Motor neuron (in vitro differentiated cells): ENCODE results near the gene RDH16. TPM values are rescaled to one million over a fixed set of nuclear protein-coding genes. Genes with fewer than 3 reads are reported as not detected.
"Not testable (repeated sequence)": the region's sequence is repeated elsewhere in the genome, so short reads cannot be mapped to it uniquely, and the experiment has no call there.

Experiments used
- ATAC-seq, 8 experiments: fragments of 200-7000 bp; cut with Tn5 transposase; replicated peaks in 6 of 8; 2 replicates each; pipeline ENCODE4 v1.8.0; 2021; ENCODE audit warnings: mild to moderate bottlenecking in 8 of 8, moderate library complexity in 8 of 8
- H3K27ac ChIP-seq, 2 donors: fragments of 250-450 bp; sonication (Bioruptor Pico); 2 replicates each; pipeline ENCODE4 v1.9.0; 2021; ENCODE audit warnings: antibody characterized with exemption in 2 of 2, mild to moderate bottlenecking in 2 of 2, moderate library complexity in 1 of 2
- H3K4me1 ChIP-seq, 2 donors: fragments of 250-450 bp; sonication (Bioruptor Pico); replicated peaks in 1 of 2; 2 replicates each; pipeline ENCODE4 v1.6.1; 2021; ENCODE audit warnings: antibody characterized with exemption in 2 of 2, mild to moderate bottlenecking in 2 of 2, moderate library complexity in 1 of 2
- H3K4me3 ChIP-seq, 5 donors: fragments of 250-450 bp; sonication (Bioruptor Pico); 2 replicates each; pipeline ENCODE4 v1.9.0; 2021; ENCODE audit warnings: antibody characterized with exemption in 5 of 5, mild to moderate bottlenecking in 5 of 5, moderate library complexity in 4 of 5
- WGBS, 10 experiments: fragments of 450-650 bp; shearing (Covaris generic); methylation state at CpG; one replicate each; pipeline ENCODE4 v1.0.0; 2022; 5-methylcytosine and 5-hydroxymethylcytosine counted together
- in situ Hi-C, 9 experiments: fragments of 400-800 bp; cut with MboI; loops; one replicate each; pipeline ENCODE4 v1.15.0; 2021; ENCODE audit warnings: low sequenced_read_pairs in 9 of 9, low pct_unique_long_range_greater_than_20kb in 2 of 9; ENCODE audit not compliant: unreplicated experiment in 9 of 9
- total RNA-seq, 8 experiments: library from RNA; unstranded; fragments of 300-600 nt; gene quantifications; 2 replicates each; pipeline versions ENCODE4 v1.2.3 to v1.2.4, GENCODE V29; 2022

The RDH16 gene
- total RNA-seq, 8 experiments from 2014 or later = 0.14 to 1.7 (median 0.43) TPM

DNA sequence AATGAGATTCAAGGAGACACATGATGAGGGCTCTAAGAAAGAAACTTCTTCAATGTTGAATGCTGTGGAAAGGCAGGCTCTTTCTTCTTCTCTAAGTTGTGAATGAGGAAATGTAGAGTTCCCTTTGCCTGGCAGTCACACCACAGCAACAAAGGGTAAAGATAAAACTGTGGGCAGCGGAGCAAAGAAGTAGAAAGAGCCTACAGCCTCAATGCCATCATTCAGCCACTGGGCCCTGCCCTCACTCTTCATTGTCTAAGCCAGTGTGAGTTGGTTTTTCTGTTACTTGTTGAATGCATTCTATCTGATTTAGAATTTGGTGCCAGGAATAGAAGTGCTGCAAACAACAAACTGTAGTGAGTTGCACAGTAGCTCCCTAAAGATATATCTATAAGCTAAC is 35.4 kb downstream of the RDH16 start:
- peak in 5 of 8 experiments; percentile 45 to 89 (median 75) for ATAC-seq
- H3K27ac ChIP-seq = no peak overlapping the region
- 0 to 86% (median 64%) methylated on average over 1 of the region's 1 CpG; no CpG with 5 or more reads in 4 of the 10 experiments for WGBS, 10 experiments
- no peaks in the 10 kb centered on the region for H3K4me1 ChIP-seq
- H3K4me3 ChIP-seq = no peak overlapping the region
- in situ Hi-C loops = no loop called here

DNA sequence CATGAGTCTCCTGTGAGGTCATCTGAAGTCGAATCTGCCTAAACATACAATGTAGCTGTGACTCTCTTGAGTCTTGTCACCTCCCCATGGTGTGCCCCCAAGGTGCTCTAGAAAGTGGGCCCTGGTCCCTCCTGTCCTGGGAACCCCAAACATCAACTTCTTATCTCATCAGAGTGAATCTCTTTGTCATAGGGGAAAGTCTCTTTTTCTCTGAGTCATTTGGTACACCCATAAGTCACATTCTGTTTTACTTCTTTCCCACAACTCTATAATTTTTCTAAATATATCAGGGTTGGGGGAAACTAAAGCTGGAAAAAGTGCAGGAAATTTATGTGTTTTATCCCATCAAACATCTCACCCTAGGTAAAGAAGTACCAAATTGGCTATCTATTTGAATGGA is 36.1 kb downstream of the RDH16 start:
- ATAC-seq = no peak
- H3K27ac ChIP-seq = no peak overlapping the region
- in situ Hi-C loops = no loop called here
- no peaks in the 10 kb centered on the region for H3K4me1 ChIP-seq
- 0 to 75% (median 46%) methylated on average over 1 of the region's 1 CpG; no CpG with 5 or more reads in 6 of the 10 experiments for WGBS, 10 experiments
- no peak overlapping the region for H3K4me3 ChIP-seq

DNA sequence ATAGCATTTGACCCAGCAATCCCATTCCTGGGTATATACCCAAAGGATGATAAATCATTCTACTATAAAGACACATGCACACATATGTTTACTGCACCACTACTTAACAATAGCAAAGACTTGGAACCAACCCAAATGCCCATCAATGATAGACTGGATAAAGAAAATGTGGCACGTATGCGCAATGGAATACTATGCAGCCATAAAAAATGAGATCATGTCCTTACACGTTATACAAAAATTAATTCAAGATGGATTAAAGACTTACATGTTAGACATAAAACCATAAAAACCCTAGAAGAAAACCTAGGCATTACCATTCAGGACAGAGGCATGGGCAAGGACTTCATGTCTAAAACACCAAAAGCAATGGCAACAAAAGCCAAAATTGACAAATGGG is 39.3 kb downstream of the RDH16 start:
- H3K4me1 ChIP-seq, H3K4me3 ChIP-seq, H3K27ac ChIP-seq, ATAC-seq, in situ Hi-C loops: not testable (repeated sequence)
- WGBS, 10 experiments = 36 to 100% (median 63%) methylated on average over 1 to 3 of the region's 3 CpGs; no CpG with 5 or more reads in 2 of the 10 experiments

DNA sequence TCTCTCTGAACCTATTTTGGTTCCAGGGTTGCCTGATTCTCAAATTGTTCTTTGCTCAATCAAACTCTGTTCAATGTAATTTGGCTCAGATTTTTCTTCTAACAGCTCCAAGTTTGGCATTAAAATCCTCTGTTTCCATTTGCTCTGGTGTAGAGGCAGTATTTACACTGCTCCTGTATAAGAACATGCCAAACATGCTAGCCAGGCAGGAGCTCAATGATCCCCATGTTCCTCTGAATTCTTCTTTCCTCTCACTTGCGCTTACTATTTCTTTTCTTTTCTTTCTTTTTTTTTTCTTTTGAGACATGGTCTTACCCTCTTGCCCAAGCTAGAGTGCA is 40.4 kb downstream of the RDH16 start:
- ATAC-seq = no peak
- WGBS, 10 experiments = 0 to 100% (median 98%) methylated on average over 1 of the region's 1 CpG; no CpG with 5 or more reads in 2 of the 10 experiments
- Histone ChIP-seq H3K4me1 (no peaks in the 10 kb centered on the region), H3K4me3 (no peak overlapping the region), H3K27ac (no peak overlapping the region)
- in situ Hi-C loops = no loop called here

DNA sequence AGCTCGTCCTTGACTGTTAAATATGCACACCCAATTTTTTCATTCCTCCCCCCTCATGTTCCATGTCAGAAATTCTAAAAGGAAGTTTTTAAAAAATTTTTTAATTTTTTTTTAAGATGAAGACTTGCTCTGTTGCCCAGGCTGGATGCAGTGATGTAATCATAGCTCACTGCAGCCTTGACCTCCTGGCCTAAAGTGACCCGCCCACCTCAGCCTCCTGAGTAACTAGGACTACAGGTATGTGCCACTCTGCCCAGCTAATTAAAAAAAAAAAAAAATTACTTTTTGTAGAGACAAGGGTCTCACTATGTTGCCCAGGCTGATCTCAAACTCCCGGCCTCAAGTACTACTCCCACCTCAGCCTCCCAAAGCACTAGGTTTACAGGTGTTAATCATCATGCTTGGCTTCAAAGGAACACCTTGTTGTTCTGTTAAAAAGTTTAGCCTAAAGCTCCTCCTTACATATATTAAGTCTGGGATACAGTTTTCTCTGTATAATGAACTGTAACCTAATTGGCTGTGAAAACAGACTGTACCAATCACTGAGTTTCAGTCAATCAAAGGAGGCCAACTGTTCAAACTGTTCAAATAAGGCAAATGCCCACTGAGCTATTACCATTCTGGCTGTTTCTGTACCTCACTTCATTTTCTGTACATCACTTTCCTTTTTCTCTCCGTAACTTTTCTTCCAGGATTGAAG is 41.0 kb downstream of the RDH16 start:
- H3K4me3 ChIP-seq = no peak overlapping the region
- WGBS, 10 experiments = 14 to 91% (median 65%) methylated on average over 1 to 4 of the region's 4 CpGs
- in situ Hi-C loops = no loop called here
- no peak for ATAC-seq
- H3K27ac ChIP-seq = no peak overlapping the region
- no peaks in the 10 kb centered on the region for H3K4me1 ChIP-seq

DNA sequence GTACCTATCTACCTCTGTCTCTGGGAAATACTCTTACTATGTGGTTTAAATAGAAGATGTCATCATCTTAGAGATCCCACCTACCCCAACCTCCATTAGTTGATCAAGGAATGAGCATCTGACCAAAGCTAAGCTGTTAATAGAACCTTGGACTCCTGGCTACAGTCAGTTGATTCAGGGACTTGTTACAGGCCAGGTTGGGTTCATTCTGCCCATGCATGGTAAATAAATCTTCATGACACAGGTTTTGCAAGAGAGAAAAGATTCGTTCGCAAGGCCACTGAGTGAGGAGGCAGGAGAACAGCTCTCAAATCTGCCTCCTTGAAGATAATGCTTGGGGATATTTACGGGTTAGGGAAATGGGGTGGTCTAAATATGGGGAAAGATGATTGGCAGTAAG is 42.7 kb downstream of the RDH16 start:
- no peaks in the 10 kb centered on the region for H3K4me1 ChIP-seq
- no peak overlapping the region for H3K4me3 ChIP-seq
- H3K27ac ChIP-seq = no peak overlapping the region
- no peak for ATAC-seq
- in situ Hi-C loops = no loop called here
- 20 to 100% (median 74%) methylated on average over 1 to 3 of the region's 3 CpGs; no CpG with 5 or more reads in 4 of the 10 experiments for WGBS, 10 experiments

DNA sequence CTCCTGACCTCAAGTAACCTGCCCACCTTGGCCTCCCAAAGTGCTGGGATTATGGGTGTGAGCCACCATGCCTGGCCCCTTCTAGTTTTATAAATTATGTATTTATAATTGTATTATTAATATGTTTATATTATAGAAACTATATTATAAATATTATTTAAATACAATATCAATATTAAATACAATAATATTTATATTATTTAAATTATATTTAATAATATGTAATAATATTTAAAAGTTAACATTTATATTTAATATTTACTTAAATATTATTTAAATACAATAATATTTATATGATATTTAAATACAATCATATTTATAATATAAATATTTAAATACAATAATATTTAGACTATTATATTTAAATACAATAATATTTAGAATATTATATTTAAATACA is 43.2 kb downstream of the RDH16 start:
- ATAC-seq = no peak
- Histone ChIP-seq H3K27ac (no peak overlapping the region), H3K4me1 (no peaks in the 10 kb centered on the region), H3K4me3 (no peak overlapping the region)
- in situ Hi-C loops = no loop called here

DNA sequence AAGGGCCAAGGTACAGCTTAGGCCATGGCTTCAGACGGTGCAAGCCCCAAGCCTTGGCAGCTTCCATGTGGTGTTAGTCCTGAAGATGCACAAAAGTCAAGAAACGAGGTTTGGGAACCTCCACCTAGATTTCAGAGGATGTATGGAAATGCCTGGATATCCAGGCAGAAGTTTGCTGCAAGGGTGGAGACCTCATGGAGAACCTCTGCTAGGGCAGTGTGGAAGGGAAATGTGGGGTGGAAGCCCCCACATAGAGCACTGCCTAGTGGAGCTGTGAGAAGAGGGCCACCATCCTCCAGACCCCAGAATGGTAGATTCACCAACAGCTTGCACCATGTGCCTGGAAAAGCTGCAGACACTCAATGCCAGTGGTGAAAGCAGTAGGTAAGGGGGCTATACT is 48.0 kb downstream of the RDH16 start:
- H3K27ac ChIP-seq, ATAC-seq, H3K4me3 ChIP-seq, in situ Hi-C loops, H3K4me1 ChIP-seq: not testable (repeated sequence)
- WGBS, 10 experiments = 0 to 55% (median 0%) methylated on average over 1 to 2 of the region's 2 CpGs; no CpG with 5 or more reads in 7 of the 10 experiments

DNA sequence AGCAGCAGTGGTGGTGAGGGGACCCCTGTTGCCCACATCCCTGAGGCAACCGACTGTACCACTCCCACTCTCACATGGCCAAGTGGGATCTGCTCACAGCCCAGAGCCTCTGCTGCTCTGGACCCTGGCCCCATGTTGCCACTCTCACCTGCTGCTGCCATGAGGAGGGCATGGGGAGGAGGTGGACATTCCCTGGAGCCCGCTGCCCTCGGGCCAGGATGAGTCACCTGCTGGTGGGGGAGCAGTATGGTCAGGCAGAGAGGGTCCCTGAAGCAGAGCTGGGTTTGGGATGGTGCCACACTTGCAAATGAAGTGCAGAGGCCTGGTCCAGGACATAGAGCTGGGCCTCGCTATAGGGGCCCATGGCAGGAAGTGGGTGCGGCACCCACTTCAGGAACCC is 49.3 kb downstream of the RDH16 start:
- WGBS, 10 experiments = 90% methylated on average over 2 of the region's 5 CpGs; no CpG with 5 or more reads in 9 of the 10 experiments
- Histone ChIP-seq H3K27ac (no peak overlapping the region), H3K4me3 (no peak overlapping the region), H3K4me1 (no peaks in the 10 kb centered on the region)
- no peak for ATAC-seq
- in situ Hi-C loops = no loop called here

DNA sequence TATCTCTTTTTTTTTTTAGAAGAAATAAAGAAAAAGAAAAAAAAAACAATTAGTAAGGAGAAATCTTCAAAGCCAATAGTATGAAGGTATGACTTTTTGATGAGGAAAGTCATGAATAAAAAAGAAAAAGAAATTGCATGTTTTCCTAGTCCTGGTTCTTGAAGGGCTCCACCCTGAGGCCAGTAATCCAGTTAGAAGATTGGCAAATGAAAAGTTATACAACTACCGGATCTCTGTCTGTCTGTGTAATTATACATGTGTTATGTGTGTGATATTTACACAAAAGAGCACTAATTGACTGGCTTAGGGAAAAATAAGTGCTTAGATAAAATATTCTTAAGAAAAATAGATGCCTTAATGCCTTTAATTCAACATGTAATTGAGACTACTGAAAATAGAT is 51.6 kb downstream of the RDH16 start:
- Histone ChIP-seq H3K27ac (no peak overlapping the region), H3K4me3 (no peak overlapping the region), H3K4me1 (no peaks in the 10 kb centered on the region)
- in situ Hi-C loops = no loop called here
- WGBS, 10 experiments = 0 to 100% (median 83%) methylated on average over 1 of the region's 1 CpG; no CpG with 5 or more reads in 1 of the 10 experiments
- ATAC-seq = no peak

DNA sequence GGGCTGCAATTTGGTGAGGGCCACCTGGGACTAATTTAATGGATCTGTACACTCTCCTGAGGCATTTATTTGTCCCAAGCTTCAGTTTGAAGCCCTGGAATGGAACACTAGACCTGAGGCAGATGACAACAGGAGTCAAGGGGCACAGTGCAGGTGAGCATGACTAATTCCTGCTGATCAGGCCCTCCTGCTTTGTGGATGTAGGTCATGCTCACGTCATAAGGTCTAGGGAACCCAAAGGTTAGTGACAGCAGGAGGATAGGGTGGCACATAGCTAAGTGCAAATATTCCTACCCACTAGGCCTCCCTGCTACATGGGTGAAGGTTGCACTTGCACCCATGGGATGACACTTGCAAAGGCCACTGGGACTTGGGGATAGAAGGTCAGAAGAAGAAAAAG is 54.0 kb downstream of the RDH16 start:
- Histone ChIP-seq H3K4me3 (no peak overlapping the region), H3K4me1 (no peaks in the 10 kb centered on the region), H3K27ac (no peak overlapping the region)
- WGBS, 10 experiments = 0 to 71% (median 40%) methylated on average over 1 of the region's 1 CpG; no CpG with 5 or more reads in 5 of the 10 experiments
- no peak for ATAC-seq
- in situ Hi-C loops = no loop called here

Other genes starting within 250 kb of the RDH16 start
- 1,000 to 10,000 TPM; 1,543 to 3,132 (median 1,968) TPM for gene NACA, start 232.3 kb downstream of the RDH16 start, total RNA-seq
- 10 to 100 TPM in 6 of 8 experiments, 1 to 10 TPM in 2; 2.7 to 33.1 (median 18.7) TPM for gene PRIM1, start 205.3 kb downstream of the RDH16 start, total RNA-seq
- 1 to 10 TPM in 4 of 8 experiments, under 1 TPM in 4; 0.43 to 7.8 (median 0.96) TPM for gene HSD17B6, start 194.3 kb downstream of the RDH16 start, total RNA-seq
- under 1 TPM in 4 of 8 experiments, not detected in 4; 0.18 to 0.24 (median 0.23) TPM for gene SDR9C7, start 23.2 kb downstream of the RDH16 start, total RNA-seq
- gene ZBTB39, start 48.9 kb upstream of the RDH16 start, total RNA-seq = 10 to 100 TPM in 3 of 8 experiments, 1 to 10 TPM in 5; 4.4 to 17.8 (median 9.3) TPM
- 10 to 100 TPM in 1 of 8 experiments, 1 to 10 TPM in 2, not detected in 5; 2.4 to 11.2 (median 3.6) TPM for gene TAC3, start 58.9 kb upstream of the RDH16 start, total RNA-seq
- gene MYO1A, start 92.5 kb upstream of the RDH16 start, total RNA-seq = under 1 TPM in 4 of 8 experiments, not detected in 4; 0.31 to 0.67 (median 0.34) TPM
- 10 to 100 TPM in 3 of 8 experiments, 1 to 10 TPM in 5; 3.7 to 19.8 (median 6.4) TPM for gene NEMP1, start 121.2 kb upstream of the RDH16 start, total RNA-seq
- 10 to 100 TPM; 13.4 to 41.1 (median 24.0) TPM for gene NAB2, start 131.5 kb upstream of the RDH16 start, total RNA-seq
- gene STAT6, start 153.8 kb upstream of the RDH16 start, total RNA-seq = 100 to 1,000 TPM in 2 of 8 experiments, 10 to 100 TPM in 2, 1 to 10 TPM in 4; 1.6 to 126 (median 13.3) TPM
- 100 to 1,000 TPM in 2 of 8 experiments, 10 to 100 TPM in 6; 36.6 to 182 (median 55.3) TPM for gene LRP1, start 170.9 kb upstream of the RDH16 start, total RNA-seq
- gene LRP1-AS, start 190.0 kb upstream of the RDH16 start, total RNA-seq = under 1 TPM in 5 of 8 experiments, not detected in 3; 0.57 to 0.81 (median 0.71) TPM